Activated T-cell treated with anti-CD3 and anti-CD28 coated beads, Interleukin-2, amount 50 U/mL, for 48 hours (primary cell): ENCODE data around the gene CHRNA3.
"Not testable (repeated sequence)": the region's sequence is repeated elsewhere in the genome, so short reads cannot be mapped to it uniquely, and the experiment has no call there.

Source experiments
- DNase-seq, 2 experiments: peaks; one replicate each; pipeline ENCODE4 v3.0.0-alpha.2; 2020

CHRNA3 gene

DNA sequence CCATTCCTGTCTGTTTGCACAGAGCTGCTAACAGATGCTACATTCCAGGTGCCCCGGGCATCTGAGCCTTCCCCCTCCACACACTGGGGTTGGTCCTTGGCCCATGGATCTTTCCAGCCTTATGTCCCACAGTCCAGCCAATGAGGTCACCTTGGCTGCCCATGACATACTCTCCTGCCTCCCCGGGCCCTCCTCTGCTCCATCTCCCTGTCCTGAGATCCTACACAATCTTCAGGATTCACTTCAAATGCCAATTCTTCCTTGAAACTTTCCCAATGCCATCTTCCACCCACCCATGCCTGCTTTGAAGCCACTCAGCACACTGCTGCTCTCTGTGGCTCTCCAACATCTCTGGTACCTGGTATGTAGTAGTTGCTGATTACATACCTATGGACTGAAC, 4.3 kb downstream of the CHRNA3 start:
- DNase-seq: peak in 1 of 2 experiments; percentile 1

- DNase-seq: peak in 1 of 2 experiments; percentile 8
Observed at GRCh38 chr15:78615151-78615589, 5.6 kb downstream of the CHRNA3 start.

DNA sequence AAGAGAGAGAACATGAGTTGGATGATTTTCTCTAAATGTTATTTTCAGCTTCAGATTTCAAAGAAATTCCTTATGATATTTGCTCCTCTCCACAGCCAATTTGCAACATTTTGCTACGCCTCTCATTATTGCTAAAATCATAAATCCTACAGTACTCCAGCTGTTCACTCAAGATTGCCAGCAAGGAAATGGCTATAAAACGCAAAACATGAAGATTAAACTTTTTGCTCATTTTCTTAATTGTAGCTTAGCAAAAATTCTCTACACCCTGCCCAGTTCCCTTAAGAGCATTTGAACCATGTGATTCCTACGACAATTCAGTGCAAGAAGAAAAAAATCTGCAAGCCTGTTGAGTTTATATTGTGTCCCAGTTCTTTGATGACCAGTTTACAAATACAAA, 6.8 kb downstream of the CHRNA3 start:
- DNase-seq: no peak

DNA sequence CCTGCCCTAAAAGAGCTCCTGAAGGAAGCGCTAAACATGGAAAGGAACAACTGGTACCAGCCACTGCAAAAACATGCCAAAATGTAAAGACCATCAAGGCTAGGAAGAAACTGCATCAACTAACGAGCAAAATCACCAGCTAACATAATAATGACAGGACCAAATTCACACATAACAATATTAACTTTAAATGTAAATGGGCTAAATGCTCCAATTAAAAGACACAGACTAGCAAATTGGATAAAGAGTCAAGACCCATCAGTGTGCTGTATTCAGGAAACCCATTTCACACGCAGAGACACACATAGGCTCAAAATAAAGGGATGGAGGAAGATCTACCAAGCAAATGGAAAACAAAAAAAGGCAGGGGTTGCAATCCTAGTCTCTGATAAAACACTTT, 11.2 kb downstream of the CHRNA3 start:
- not testable (repeated sequence) for DNase-seq

GRCh38 chr15:78605680-78606079, 15.1 kb downstream of the CHRNA3 start:
- no peak for DNase-seq

GRCh38 chr15:78605201-78605600, 15.6 kb downstream of the CHRNA3 start:
- no peak for DNase-seq

- no peak for DNase-seq
Observed at GRCh38 chr15:78604420-78604819, 16.4 kb downstream of the CHRNA3 start.

- no peak for DNase-seq
Observed at GRCh38 chr15:78603467-78603866, 17.3 kb downstream of the CHRNA3 start.

DNA sequence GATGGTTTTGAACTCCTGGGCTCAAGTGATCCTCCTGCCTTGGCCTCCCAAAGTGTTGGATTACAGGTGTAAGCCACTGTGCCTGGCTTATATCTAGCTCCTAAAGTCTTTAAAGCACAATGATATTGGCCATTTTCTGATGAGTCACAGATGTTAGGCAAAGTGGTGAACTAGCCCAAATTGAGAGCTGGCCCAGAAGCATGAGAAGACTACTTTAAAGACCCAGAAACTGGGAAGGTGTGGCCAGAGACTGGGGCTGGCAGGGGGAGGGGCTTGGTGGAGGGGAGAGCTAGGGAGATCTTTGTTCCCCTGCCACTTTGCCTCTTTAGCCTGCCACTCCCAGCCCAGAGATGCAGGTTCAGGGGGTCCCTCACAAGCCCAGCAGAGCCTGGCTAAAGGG, 21.6 kb downstream of the CHRNA3 start:
- no peak for DNase-seq

DNA sequence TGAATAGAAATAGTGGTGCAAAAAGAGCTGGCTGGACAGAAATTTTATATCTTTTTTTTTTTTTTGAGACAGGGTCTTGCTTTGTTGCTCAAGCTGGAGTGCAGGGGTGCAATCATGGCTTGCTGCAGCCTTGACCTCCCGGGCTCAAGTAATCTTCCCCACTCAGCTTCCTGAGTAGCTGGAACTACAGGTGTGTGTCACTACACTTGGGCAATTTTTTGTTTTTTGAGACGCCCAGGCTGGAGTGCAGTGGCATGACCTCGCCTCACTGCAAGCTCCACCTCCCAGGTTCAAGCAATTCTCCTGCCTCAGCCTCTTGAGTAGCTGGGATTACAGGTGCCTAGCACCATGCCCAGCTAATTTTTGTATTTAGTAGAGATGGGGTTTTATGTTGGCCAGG, 22.4 kb downstream of the CHRNA3 start:
- DNase-seq: no peak

GRCh38 chr15:78597583-78597982, 23.2 kb downstream of the CHRNA3 start:
- no peak for DNase-seq

- no peak for DNase-seq
Observed at GRCh38 chr15:78574944-78575343, 45.9 kb downstream of the CHRNA3 start.

DNA sequence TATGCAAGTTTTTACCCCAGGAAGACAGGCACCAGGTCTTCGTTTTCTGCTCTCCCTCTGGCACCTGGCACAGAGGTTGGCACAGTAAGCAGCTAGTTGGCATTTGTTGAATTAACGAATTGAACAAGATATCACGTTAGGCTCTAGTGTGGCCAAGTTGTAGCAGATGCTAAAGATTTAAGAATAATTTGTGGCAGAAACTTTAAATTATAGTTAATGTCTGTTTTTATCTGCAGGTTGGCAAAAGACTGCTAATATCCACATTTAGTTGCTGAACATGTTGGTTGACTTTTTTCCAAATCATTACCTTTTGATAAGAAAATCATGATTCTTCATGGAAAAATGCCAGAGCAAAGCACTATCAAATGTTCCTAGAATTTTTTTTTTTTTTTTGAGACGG, 47.4 kb downstream of the CHRNA3 start:
- DNase-seq: no peak

DNA sequence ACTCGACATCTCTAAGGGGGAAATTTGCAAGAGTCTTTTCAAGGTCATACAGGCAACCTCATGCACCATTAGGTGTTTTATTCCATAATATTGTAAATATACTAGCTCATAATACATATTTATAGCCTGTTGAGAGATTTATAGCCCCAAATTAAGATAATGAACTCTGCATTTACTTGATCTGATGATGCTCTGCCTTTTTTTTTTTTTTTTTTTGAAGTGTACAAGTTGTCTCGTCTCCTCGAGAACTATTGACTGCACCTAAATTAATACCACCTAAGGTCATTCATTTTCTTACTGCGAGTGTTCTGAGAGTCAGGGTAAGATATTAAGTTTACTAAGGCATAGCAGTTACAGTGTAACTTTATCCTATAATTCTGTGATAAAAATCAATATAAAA, 49.4 kb downstream of the CHRNA3 start:
- DNase-seq: no peak

DNA sequence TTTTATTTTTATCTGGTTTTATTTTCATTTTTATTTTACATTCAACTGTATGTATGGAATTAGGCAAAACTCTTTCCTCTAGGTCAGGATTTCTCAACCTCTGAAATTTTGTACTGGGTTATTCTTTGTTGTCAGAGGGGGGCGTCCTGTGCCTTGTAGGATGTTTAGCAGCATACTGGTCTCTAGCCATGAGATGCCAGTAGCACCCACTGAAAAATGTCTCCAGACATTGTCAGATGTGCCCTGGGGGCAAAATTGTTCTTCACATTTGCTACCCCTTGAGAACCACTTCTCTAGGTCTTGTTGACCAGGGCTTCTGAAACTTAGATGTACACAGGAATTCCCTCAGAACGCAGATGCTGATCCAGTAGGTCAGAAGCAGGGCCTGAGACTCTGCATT, 50.1 kb downstream of the CHRNA3 start:
- DNase-seq: no peak

GRCh38 chr15:78567531-78567930, 53.3 kb downstream of the CHRNA3 start:
- no peak for DNase-seq

GRCh38 chr15:78565951-78566774, 54.6 kb downstream of the CHRNA3 start:
- peak in 1 of 2 experiments; percentile 51 for DNase-seq

GRCh38 chr15:78565097-78565950, 55.5 kb downstream of the CHRNA3 start, which contains the start of gene CHRNA5:
Gene CHRNA5, plus strand, starts transcription at chr15:78565520. Its CDS starts 200 bp downstream, at chr15:78565720.
- DNase-seq: peak; percentile 89 to 90

DNA sequence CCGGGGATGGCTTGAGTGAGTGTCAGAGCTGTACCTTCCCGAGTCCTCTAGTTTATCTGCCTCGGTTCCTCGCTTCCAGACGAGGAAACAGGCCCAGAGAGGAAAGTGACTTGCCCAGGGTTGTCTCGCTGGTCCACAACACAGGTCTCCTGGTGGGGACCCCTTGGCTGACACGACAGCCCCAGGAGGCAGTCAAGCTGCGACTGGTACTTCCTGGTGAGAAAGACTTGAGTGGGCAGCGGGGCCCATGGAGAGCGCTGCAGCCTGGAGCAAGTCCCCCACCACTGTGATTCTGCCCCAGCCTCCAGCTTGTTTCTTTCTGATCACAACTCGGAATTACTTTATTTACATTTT, 56.1 kb downstream of the CHRNA3 start:
- no peak for DNase-seq

GRCh38 chr15:78563092-78563491, 57.7 kb downstream of the CHRNA3 start:
- no peak for DNase-seq

GRCh38 chr15:78561490-78561889, 59.3 kb downstream of the CHRNA3 start:
- DNase-seq: no peak

DNA sequence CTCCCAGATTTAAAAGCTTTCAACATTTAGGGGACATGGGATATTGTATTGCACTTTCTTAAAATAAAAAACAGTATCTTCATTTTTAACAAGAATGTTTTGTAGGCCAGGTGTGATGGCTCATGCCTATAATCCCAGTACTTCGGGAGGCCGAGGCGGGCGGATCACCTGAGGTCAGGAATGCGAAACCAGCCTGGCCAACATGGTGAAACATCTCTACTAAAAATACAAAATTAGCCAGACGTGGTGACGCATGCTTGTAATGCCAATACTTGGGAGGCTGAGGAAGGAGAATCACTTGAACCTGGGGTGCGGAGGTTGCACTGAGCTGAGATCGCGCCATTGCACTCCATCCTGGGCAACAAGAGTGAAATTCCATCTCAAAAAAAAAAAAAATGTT, 60.6 kb downstream of the CHRNA3 start:
- DNase-seq: not testable (repeated sequence)

GRCh38 chr15:78552597-78552996, 68.2 kb downstream of the CHRNA3 start:
- DNase-seq: no peak

- no peak for DNase-seq
Observed at GRCh38 chr15:78551902-78552301, 68.9 kb downstream of the CHRNA3 start.
